ENCODE results near the gene PSAP. TPM values are rescaled to one million over a fixed set of nuclear protein-coding genes. Genes with fewer than 3 reads are reported as not detected.

Gene PSAP
- total RNA-seq, 1 experiment from 2014 or later, result 336 TPM

DNA sequence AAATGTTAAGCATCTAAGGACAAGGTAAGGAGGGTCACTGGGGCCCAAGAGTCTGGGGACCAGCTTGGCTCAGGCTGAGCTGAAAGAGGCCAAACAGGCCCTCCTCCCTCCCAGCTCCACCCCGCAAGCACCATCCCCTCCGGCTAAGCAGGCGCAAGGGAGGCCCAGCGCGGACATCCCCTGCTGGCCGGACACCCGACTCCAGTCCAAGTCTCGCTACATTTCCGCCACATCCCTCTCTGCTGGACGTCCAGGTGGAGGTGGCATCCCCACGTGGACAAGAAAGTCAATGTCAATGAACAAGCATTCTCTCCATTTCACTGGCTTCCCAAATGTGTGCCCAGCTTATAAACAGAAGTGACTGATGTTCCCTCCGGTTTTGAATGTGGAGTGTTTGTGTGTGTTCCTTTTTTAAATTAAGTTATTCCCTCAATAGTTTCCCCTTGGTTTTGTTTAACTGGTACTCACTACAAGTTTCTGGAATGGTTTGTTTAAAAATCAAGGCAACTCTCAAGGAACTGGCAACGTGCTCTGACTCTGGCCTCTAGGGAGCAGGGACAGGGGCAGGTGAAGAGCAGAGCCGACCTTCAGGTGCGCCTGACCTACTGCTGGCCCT is 35.4 kb downstream of the PSAP start:
- H3K27ac ChIP-seq (ENCODE audit: insufficient read length, low read depth, low read length), result no peak overlapping the region
- H3K56ac ChIP-seq (ENCODE audit: insufficient read length, low read depth, low read length), result no peak overlapping the region
- no peak overlapping the region for H2AK5ac ChIP-seq (ENCODE audit: insufficient read length, low read length)
- H3K79me1 ChIP-seq (ENCODE audit: insufficient read depth, low read depth, low read length, poor library complexity, severe bottlenecking), result no peaks in the 10 kb centered on the region
- no peak for DNase-seq
- no peak overlapping the region for H2BK15ac ChIP-seq (ENCODE audit: low read depth, low read length)
- peak overlapping the region in 1 of 3 experiments; percentile 31; a peak in 2 of 7 replicates for H3K27ac Mint-ChIP-seq
- H3K4me3 Mint-ChIP-seq, result no peak overlapping the region
- H2BK12ac ChIP-seq (ENCODE audit: insufficient read length, low read depth, low read length), result no peak overlapping the region
- H2BK5ac ChIP-seq (ENCODE audit: insufficient read length, low read length), result no peak overlapping the region
- no peak overlapping the region for H4K8ac ChIP-seq (replicated peaks; ENCODE audit: insufficient read length, low read depth, low read length)
- no CpG with 5 or more reads among the region's 15 CpGs for WGBS (ENCODE audit: extremely low coverage, insufficient read length, low lambda C conversion rate)
- H2BK120ac ChIP-seq (ENCODE audit: low read depth, low read length, poor library complexity, severe bottlenecking), result no peak overlapping the region
- H2AFZ ChIP-seq (ENCODE audit: low read length), result no peak overlapping the region
- no peaks in the 10 kb centered on the region for H3K23me2 ChIP-seq (ENCODE audit: insufficient read length, low read depth, low read length, poor library complexity, severe bottlenecking)
- no peak overlapping the region for H3K9ac ChIP-seq (ENCODE audit: extremely low read depth, insufficient read length, low read length)
- no peaks in the 10 kb centered on the region for H3K4me1 ChIP-seq (ENCODE audit: insufficient read depth, low read length)
- no peak overlapping the region for H3K4ac ChIP-seq (ENCODE audit: low read depth, low read length)
- no peaks in the 10 kb centered on the region for H3K9me3 ChIP-seq (ENCODE audit: control insufficient read depth, low read depth, low read length)
- H3K23ac ChIP-seq (ENCODE audit: insufficient read length, low read depth, low read length), result no peak overlapping the region
- no peaks in the 10 kb centered on the region for H3K79me2 ChIP-seq (ENCODE audit: insufficient read depth, low read length)
- H3K27me3 ChIP-seq (ENCODE audit: insufficient read depth, low read length), result no peaks in the 10 kb centered on the region
- H4K20me1 ChIP-seq (ENCODE audit: control insufficient read depth, insufficient read depth, insufficient read length), result no peaks in the 10 kb centered on the region
- peaks cover 0 to 2% of the 10 kb centered on the region in 2 experiments; a peak in 1 of 4 replicates for H3K4me1 Mint-ChIP-seq
- no peak overlapping the region for H3K18ac ChIP-seq (ENCODE audit: insufficient read length, low read depth, low read length)
- no peak overlapping the region for H4K5ac ChIP-seq (ENCODE audit: insufficient read length, low read depth, low read length)
- no peak for TF ChIP-seq CTCF (conservative IDR thresholded peaks at IDR 0.05)
- peaks cover 25 to 61% (median 58%) of the 10 kb centered on the region in 3 experiments; a peak in 6 of 7 replicates for H3K36me3 Mint-ChIP-seq (ENCODE audit: insufficient read depth in 1 of 3, low read depth in 3 of 3)
- no peak overlapping the region for H2BK20ac ChIP-seq (ENCODE audit: low read depth, low read length, poor library complexity, severe bottlenecking)
- H3K14ac ChIP-seq (ENCODE audit: insufficient read depth, low read length), result no peak overlapping the region
- H3K27me3 Mint-ChIP-seq (ENCODE audit: low read depth), result no peaks in the 10 kb centered on the region
- no peaks in the 10 kb centered on the region for H3K9me3 Mint-ChIP-seq
- no peak overlapping the region for H3K4me2 ChIP-seq (ENCODE audit: insufficient read depth, insufficient read length, low read length)
- no peak overlapping the region for H3T11ph ChIP-seq (ENCODE audit: low read length)
- H4K91ac ChIP-seq (ENCODE audit: insufficient read length, low read depth, low read length), result no peak overlapping the region

Data from H9 (cell line).